Central memory CD8-positive, alpha-beta T cell (primary cell): ENCODE results near the gene NOP16.

Experiments
- ATAC-seq: fragments of 150-1000 bp; cut with Tn5 transposase; replicated peaks from 2 replicates; pipeline ENCODE4 v1.10.0; 2022; ENCODE audit warnings: mild to moderate bottlenecking, moderate FRiP score, moderate number of reproducible peaks; ENCODE audit not compliant: poor library complexity, severe bottlenecking; ENCODE audit errors: extremely low read depth
- DNase-seq, 2 donors: peaks; one replicate each; pipeline ENCODE4 v3.0.0; 2021; ENCODE audit warnings: low spot score in 2 of 2
- H3K27ac Mint-ChIP-seq: one replicate; pipeline ENCODE4 v1.8.0; 2022; ENCODE audit warnings: low read depth, mild to moderate bottlenecking, moderate library complexity, mixed read lengths
- H3K27me3 Mint-ChIP-seq: one replicate; pipeline ENCODE4 v1.8.0; 2022; ENCODE audit warnings: mixed read lengths
- H3K36me3 Mint-ChIP-seq: one replicate; pipeline ENCODE4 v1.8.0; 2022; ENCODE audit warnings: mild to moderate bottlenecking, moderate library complexity, mixed read lengths; ENCODE audit not compliant: insufficient read depth
- H3K4me1 Mint-ChIP-seq: one replicate; pipeline ENCODE4 v1.8.0; 2022; ENCODE audit warnings: mixed read lengths
- H3K4me3 Mint-ChIP-seq: one replicate; pipeline ENCODE4 v1.8.0; 2022; ENCODE audit warnings: mild to moderate bottlenecking, moderate library complexity, mixed read lengths
- H3K9me3 Mint-ChIP-seq: one replicate; pipeline ENCODE4 v1.8.0; 2022; ENCODE audit warnings: mixed read lengths

Gene NOP16

DNA sequence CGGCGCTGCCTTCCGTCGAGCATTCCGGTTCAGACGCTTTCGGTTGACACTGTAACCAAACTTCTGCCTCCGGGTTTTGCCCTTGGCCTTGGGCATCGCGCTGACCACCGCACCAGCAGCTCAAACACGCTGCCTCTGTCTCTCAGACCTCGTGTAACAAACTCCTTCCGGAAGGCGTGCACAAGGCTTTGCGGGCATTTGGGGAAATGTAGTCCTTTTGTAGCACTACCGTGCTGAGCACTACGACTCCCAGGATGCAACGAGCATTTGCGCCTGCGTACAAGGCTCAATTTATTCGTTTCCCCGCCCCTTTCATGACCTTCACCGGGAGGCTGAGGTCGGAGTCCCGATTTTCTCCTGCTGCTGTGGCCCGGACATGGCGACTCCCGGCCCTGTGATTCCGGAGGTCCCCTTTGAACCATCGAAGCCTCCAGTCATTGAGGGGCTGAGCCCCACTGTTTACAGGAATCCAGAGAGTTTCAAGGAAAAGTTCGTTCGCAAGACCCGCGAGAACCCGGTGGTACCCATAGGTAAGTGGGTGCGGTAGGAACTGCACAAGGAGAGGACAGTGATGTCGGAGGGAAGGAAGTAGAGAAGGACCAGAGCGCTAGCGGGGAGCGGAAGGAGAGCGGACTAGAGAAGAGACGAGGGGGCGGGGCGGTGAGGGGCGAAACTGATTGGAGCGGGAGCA lies at the start of gene NOP16, which contains the start of gene HIGD2A:
Gene NOP16 (minus strand): TSS at position 155 of the 691 bp plus-strand sequence. CDS start 59 bp downstream, at position 96.
Gene HIGD2A (plus strand): TSS at position 308 of the 691 bp plus-strand sequence. CDS start 69 bp downstream, at position 377.
- Mint-ChIP-seq H3K27me3 (no peaks in the 10 kb centered on the region), H3K4me1 (peaks cover 39% of the 10 kb centered on the region), H3K9me3 (no peaks in the 10 kb centered on the region), H3K27ac (peak within 1 kb of the TSS; percentile 95), H3K4me3 (peak within 1 kb of the TSS; percentile 85), H3K36me3 (peaks cover 31% of the 10 kb centered on the region)
- peak; percentile 94 to 98 for DNase-seq
- peak; percentile 89 for ATAC-seq

GRCh38 chr5:176436656-176437055 lies 48.3 kb upstream of the NOP16 start:
- H3K27ac Mint-ChIP-seq, result no peak overlapping the region
- ATAC-seq (peak; percentile 10), DNase-seq (no peak)
- H3K27me3 Mint-ChIP-seq, result peaks cover 12% of the 10 kb centered on the region
- peak overlapping the region; percentile 58 for H3K4me3 Mint-ChIP-seq
- no peaks in the 10 kb centered on the region for H3K36me3 Mint-ChIP-seq
- H3K4me1 Mint-ChIP-seq, result peaks cover 11% of the 10 kb centered on the region
- no peaks in the 10 kb centered on the region for H3K9me3 Mint-ChIP-seq

GRCh38 chr5:176432707-176433106 lies 44.3 kb upstream of the NOP16 start:
- no peaks in the 10 kb centered on the region for H3K27me3 Mint-ChIP-seq
- no peaks in the 10 kb centered on the region for H3K36me3 Mint-ChIP-seq
- ATAC-seq, result no peak
- H3K9me3 Mint-ChIP-seq, result no peaks in the 10 kb centered on the region
- H3K27ac Mint-ChIP-seq, result no peak overlapping the region
- no peak for DNase-seq
- H3K4me3 Mint-ChIP-seq, result no peak overlapping the region
- H3K4me1 Mint-ChIP-seq, result peaks cover 20% of the 10 kb centered on the region

DNA sequence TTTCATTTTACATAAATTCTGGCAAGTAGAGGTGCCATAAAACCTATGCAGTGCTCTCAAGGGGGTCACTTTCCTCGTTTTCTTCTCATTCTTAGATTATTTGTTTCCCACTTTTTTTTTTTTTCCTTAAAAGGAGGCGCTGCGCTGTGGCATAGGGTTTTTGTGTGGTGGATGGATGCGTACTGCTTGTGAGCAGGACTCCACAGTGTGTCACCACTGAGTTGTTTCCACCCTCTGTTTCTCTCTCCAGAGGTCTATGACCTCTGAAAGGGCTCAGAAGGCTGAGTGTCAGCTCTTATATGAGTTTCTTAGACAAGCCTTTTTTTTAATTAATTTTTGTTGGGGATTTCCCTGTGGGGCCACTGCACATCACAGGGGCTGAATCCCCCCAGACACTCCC lies 41.6 kb upstream of the NOP16 start:
- no peaks in the 10 kb centered on the region for H3K27me3 Mint-ChIP-seq
- H3K9me3 Mint-ChIP-seq, result no peaks in the 10 kb centered on the region
- no peak overlapping the region for H3K4me3 Mint-ChIP-seq
- no peak for DNase-seq
- no peaks in the 10 kb centered on the region for H3K36me3 Mint-ChIP-seq
- peaks cover 10% of the 10 kb centered on the region for H3K4me1 Mint-ChIP-seq
- H3K27ac Mint-ChIP-seq, result no peak overlapping the region
- ATAC-seq, result no peak

- no peaks in the 10 kb centered on the region for H3K27me3 Mint-ChIP-seq
- peaks cover 10% of the 10 kb centered on the region for H3K4me1 Mint-ChIP-seq
- no peaks in the 10 kb centered on the region for H3K9me3 Mint-ChIP-seq
- H3K36me3 Mint-ChIP-seq, result no peaks in the 10 kb centered on the region
- H3K27ac Mint-ChIP-seq, result no peak overlapping the region
- ATAC-seq, result no peak
- DNase-seq, result no peak
- H3K4me3 Mint-ChIP-seq, result no peak overlapping the region
These were observed 39.6 kb upstream of the NOP16 start for GRCh38 chr5:176427971-176428370.

GRCh38 chr5:176426876-176427275 lies 38.5 kb upstream of the NOP16 start:
- Mint-ChIP-seq H3K4me1 (peaks cover 10% of the 10 kb centered on the region), H3K36me3 (no peaks in the 10 kb centered on the region), H3K4me3 (no peak overlapping the region), H3K27ac (no peak overlapping the region), H3K27me3 (no peaks in the 10 kb centered on the region), H3K9me3 (no peaks in the 10 kb centered on the region)
- ATAC-seq (no peak), DNase-seq (no peak)

DNA sequence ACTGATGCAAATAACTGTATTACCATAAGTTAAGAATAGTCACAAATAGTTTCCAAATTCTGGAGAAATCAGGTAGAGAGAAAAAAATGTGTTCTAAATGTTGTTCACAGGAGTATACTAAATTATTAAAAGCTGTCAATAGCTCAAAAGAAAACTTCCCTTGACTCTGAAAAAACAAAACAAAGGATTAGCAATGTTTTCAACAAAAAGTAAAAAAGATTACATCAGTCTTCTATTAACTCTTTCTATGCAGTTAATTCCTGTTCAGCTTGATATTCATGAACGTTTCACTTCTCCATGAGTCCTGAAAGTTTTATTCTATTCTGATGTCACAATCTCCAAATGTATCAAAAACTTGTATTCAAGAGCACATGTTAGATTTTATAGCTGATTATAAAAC lies 37.4 kb upstream of the NOP16 start:
- Mint-ChIP-seq H3K36me3 (no peaks in the 10 kb centered on the region), H3K4me1 (peaks cover 9% of the 10 kb centered on the region), H3K9me3 (no peaks in the 10 kb centered on the region), H3K27me3 (no peaks in the 10 kb centered on the region), H3K27ac (no peak overlapping the region), H3K4me3 (no peak overlapping the region)
- ATAC-seq (no peak), DNase-seq (no peak)

GRCh38 chr5:176425138-176425537 lies 36.7 kb upstream of the NOP16 start:
- Mint-ChIP-seq H3K36me3 (no peaks in the 10 kb centered on the region), H3K4me3 (no peak overlapping the region), H3K27ac (no peak overlapping the region), H3K9me3 (no peaks in the 10 kb centered on the region), H3K27me3 (no peaks in the 10 kb centered on the region), H3K4me1 (peaks cover 3% of the 10 kb centered on the region)
- ATAC-seq (no peak), DNase-seq (no peak)

DNA sequence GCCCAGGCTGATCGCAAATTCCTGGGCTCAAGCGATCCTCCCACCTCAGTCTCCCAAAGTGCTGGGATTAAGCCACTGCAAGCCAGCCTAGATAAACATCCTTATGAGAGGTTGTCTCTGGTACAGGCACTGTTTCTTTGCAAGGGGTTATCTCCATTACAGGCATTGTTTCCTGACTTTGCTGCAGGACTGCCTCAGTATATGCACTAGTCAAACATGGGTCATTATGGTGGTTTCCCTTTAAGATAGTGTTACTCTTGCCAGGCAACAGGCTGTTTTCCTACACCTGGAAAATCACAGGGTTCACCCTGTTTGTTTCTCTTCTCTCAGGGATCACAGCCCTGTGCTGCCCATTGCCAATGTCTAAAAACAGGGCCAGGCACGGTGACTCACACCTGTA lies 35.8 kb upstream of the NOP16 start:
- no peaks in the 10 kb centered on the region for H3K36me3 Mint-ChIP-seq
- DNase-seq (no peak), ATAC-seq (no peak)
- H3K27me3 Mint-ChIP-seq, result no peaks in the 10 kb centered on the region
- no peak overlapping the region for H3K27ac Mint-ChIP-seq
- no peaks in the 10 kb centered on the region for H3K4me1 Mint-ChIP-seq
- H3K9me3 Mint-ChIP-seq, result no peaks in the 10 kb centered on the region
- no peak overlapping the region for H3K4me3 Mint-ChIP-seq

GRCh38 chr5:176420972-176421544 lies 32.7 kb upstream of the NOP16 start:
- ATAC-seq (no peak), DNase-seq (no peak)
- Mint-ChIP-seq H3K36me3 (no peaks in the 10 kb centered on the region), H3K9me3 (no peaks in the 10 kb centered on the region), H3K4me3 (no peak overlapping the region), H3K4me1 (peaks cover 7% of the 10 kb centered on the region), H3K27ac (no peak overlapping the region), H3K27me3 (no peaks in the 10 kb centered on the region)

DNA sequence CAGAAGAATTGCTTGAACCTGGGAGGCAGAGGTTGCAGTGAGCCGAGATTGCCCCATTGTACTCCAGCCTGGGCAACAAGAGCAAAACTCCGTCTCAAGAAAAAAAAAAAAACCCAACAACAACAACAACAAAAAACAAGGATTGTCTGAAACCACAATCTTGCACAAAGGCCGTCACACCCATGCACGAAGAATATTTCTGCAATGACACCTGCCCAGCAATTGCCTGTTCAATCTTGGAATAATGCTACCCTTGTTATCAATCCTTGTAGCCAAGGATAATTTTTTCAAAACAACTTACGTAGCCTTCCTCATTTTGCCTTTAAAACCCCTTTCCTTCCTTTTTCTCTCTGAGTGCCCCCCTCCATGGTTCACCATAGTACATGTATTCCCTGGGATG lies 31.7 kb upstream of the NOP16 start:
- no peaks in the 10 kb centered on the region for H3K27me3 Mint-ChIP-seq
- no peak overlapping the region for H3K27ac Mint-ChIP-seq
- H3K4me3 Mint-ChIP-seq, result no peak overlapping the region
- no peak for ATAC-seq
- peaks cover 14% of the 10 kb centered on the region for H3K4me1 Mint-ChIP-seq
- DNase-seq, result no peak
- no peaks in the 10 kb centered on the region for H3K9me3 Mint-ChIP-seq
- peaks cover 6% of the 10 kb centered on the region for H3K36me3 Mint-ChIP-seq

- Mint-ChIP-seq H3K27me3 (no peaks in the 10 kb centered on the region), H3K4me3 (no peak overlapping the region), H3K9me3 (no peaks in the 10 kb centered on the region), H3K36me3 (peaks cover 11% of the 10 kb centered on the region), H3K27ac (peak overlapping the region; percentile 57), H3K4me1 (peaks cover 32% of the 10 kb centered on the region)
- ATAC-seq (no peak), DNase-seq (no peak)
These were observed 29.9 kb upstream of the NOP16 start for GRCh38 chr5:176418251-176418650.

- H3K27ac Mint-ChIP-seq, result peak overlapping the region; percentile 91
These were observed 28.6 kb upstream of the NOP16 start for GRCh38 chr5:176416965-176417364.

More at GRCh38 chr5:176416965-176417364, 28.6 kb upstream of the NOP16 start:
- peaks cover 11% of the 10 kb centered on the region for H3K36me3 Mint-ChIP-seq
- no peaks in the 10 kb centered on the region for H3K9me3 Mint-ChIP-seq
- DNase-seq (no peak), ATAC-seq (no peak)
- peaks cover 44% of the 10 kb centered on the region for H3K4me1 Mint-ChIP-seq
- H3K27me3 Mint-ChIP-seq, result no peaks in the 10 kb centered on the region
- peak overlapping the region; percentile 77 for H3K4me3 Mint-ChIP-seq
